Breast epithelium (tissue), 3 donors: ENCODE results near the gene CGB2.

Source experiments
- CTCF ChIP-seq, 3 donors: fragments of 450-650 bp; IDR thresholded peaks; one replicate each; pipeline ENCODE4 v1.5.1; 2016 to 2017; ENCODE audit warnings: antibody characterized with exemption in 3 of 3, mild to moderate bottlenecking in 3 of 3, moderate library complexity in 3 of 3
- POLR2A ChIP-seq: fragments of 450-650 bp; IDR thresholded peaks from one replicate; pipeline ENCODE4 v1.6.1; 2016; ENCODE audit warnings: antibody characterized with exemption, mild to moderate bottlenecking, moderate library complexity
- POLR2AphosphoS5 ChIP-seq, 3 donors: sonication (generic); formaldehyde crosslinking; IDR thresholded peaks; one replicate each; pipeline ENCODE4 v1.6.1; 2017; ENCODE audit warnings: antibody characterized with exemption in 3 of 3

GRCh38 chr19:49059053-49059452 is 27.4 kb downstream of the CGB2 start:
- TF ChIP-seq CTCF (IDR thresholded peaks at IDR 0.05) (no peak), POLR2A (no peak), POLR2AphosphoS5 (IDR thresholded peaks at IDR 0.05) (no peak)
